NT2/D1 (cell line): ENCODE measurements around the gene INS.

Experiments used
- YY1 ChIP-seq: IDR thresholded peaks from 2 replicates; pipeline ENCODE4 v1.6.1; 2011; ENCODE audit not compliant: insufficient read length, insufficient read depth
- ZNF274 ChIP-seq: IDR thresholded peaks from 2 replicates; pipeline ENCODE4 v1.6.1; 2011; ENCODE audit warnings: mild to moderate bottlenecking, low read depth, low read length

GRCh38 chr11:2159536-2160413, 1.2 kb downstream of the INS start:
- TF ChIP-seq YY1: no peak
- TF ChIP-seq ZNF274: no peak
